Epithelial cell of proximal tubule (primary cell): ENCODE measurements around the gene SYNDIG1. TPM values are rescaled to one million over a fixed set of nuclear protein-coding genes. Genes with fewer than 3 reads are reported as not detected.

Source experiments
- DNase-seq: peaks from one replicate; pipeline ENCODE4 v3.0.0-alpha.2; 2011; ENCODE audit warnings: low read depth
- H3K4me3 ChIP-seq: 2 replicates; pipeline ENCODE4 v1.5.1; 2011; ENCODE audit warnings: low read depth, mild to moderate bottlenecking, low read length
- CTCF ChIP-seq: conservative IDR thresholded peaks from 2 replicates; pipeline ENCODE4 v1.5.1; 2012; ENCODE audit warnings: low read depth, mild to moderate bottlenecking, low read length
- total RNA-seq: library from RNA; depleted of rRNA; stranded (reverse); fragments of >200 nt; gene quantifications from 2 replicates; pipeline ENCODE4 v1.2.3, GENCODE V29; 2015

The SYNDIG1 gene
- total RNA-seq, 1 donor from 2014 or later = 0.12 TPM

- no peak for DNase-seq
- no peak for TF ChIP-seq CTCF
These were observed 102.7 kb downstream of the SYNDIG1 start for GRCh38 chr20:24572140-24572539.

GRCh38 chr20:24572862-24573261, 103.4 kb downstream of the SYNDIG1 start:
- H3K4me3 ChIP-seq = no peak overlapping the region
- DNase-seq = no peak
- TF ChIP-seq CTCF = no peak

More at GRCh38 chr20:24572140-24572539, 102.7 kb downstream of the SYNDIG1 start:
- H3K4me3 ChIP-seq = no peak overlapping the region

- TF ChIP-seq CTCF = no peak
- no peak for DNase-seq
- no peak overlapping the region for H3K4me3 ChIP-seq
These were observed 104.1 kb downstream of the SYNDIG1 start for GRCh38 chr20:24573557-24573956.

- no peak for DNase-seq
- no peak overlapping the region for H3K4me3 ChIP-seq
- TF ChIP-seq CTCF = no peak
These were observed 104.9 kb downstream of the SYNDIG1 start for GRCh38 chr20:24574307-24574706.

- no peak for DNase-seq
- no peak for TF ChIP-seq CTCF
- H3K4me3 ChIP-seq = no peak overlapping the region
These were observed 105.4 kb downstream of the SYNDIG1 start for GRCh38 chr20:24574797-24575196.

- no peak overlapping the region for H3K4me3 ChIP-seq
- no peak for TF ChIP-seq CTCF
- no peak for DNase-seq
These were observed 106.4 kb downstream of the SYNDIG1 start for GRCh38 chr20:24575811-24576210.

GRCh38 chr20:24576447-24576846, 107.0 kb downstream of the SYNDIG1 start:
- TF ChIP-seq CTCF = no peak
- no peak for DNase-seq
- no peak overlapping the region for H3K4me3 ChIP-seq
